Left ventricle myocardium inferior (tissue), 1 donor: Measurements from ENCODE around the gene CDC27. TPM values are rescaled to one million over a fixed set of nuclear protein-coding genes. Genes with fewer than 3 reads are reported as not detected.
A peak's percentile ranks its signal among the peaks of the same experiment; 100 is the strongest.
"Not testable (repeated sequence)": the region's sequence is repeated elsewhere in the genome, so short reads cannot be mapped to it uniquely, and the experiment has no call there.

Experiments
- DNase-seq: peaks from one replicate; pipeline ENCODE4 v3.0.0-alpha.2; 2020
- H3K27ac ChIP-seq: fragments of 200-600 bp; replicated peaks from 2 replicates; pipeline ENCODE4 v1.8.0; 2021
- H3K27me3 ChIP-seq: fragments of 200-600 bp; 2 replicates; pipeline ENCODE4 v1.8.0; 2021; ENCODE audit warnings: low read depth
- H3K36me3 ChIP-seq: fragments of 200-600 bp; 2 replicates; pipeline ENCODE4 v1.8.0; 2021
- H3K4me1 ChIP-seq: fragments of 200-600 bp; 2 replicates; pipeline ENCODE4 v1.8.0; 2021
- H3K4me3 ChIP-seq: fragments of 200-600 bp; 2 replicates; pipeline ENCODE4 v1.8.0; 2021; ENCODE audit warnings: mild to moderate bottlenecking, moderate library complexity
- H3K9me3 ChIP-seq: fragments of 200-600 bp; replicated peaks from 2 replicates; pipeline ENCODE4 v1.8.0; 2021
- CTCF ChIP-seq: fragments of 200-600 bp; IDR thresholded peaks from 2 replicates; pipeline ENCODE4 v1.8.0; 2021; ENCODE audit warnings: antibody characterized with exemption, mild to moderate bottlenecking, borderline replicate concordance
- intact Hi-C: fragments of 100-400 bp; cut with micrococcal nuclease; formaldehyde crosslinking; loops from one replicate; pipeline ENCODE4 v1.11.0; 2022
- total RNA-seq: library from RNA; stranded (reverse); fragmentation: NEBNext Ultra II Directional; extraction: Animal tissue kit (Norgen Biotek cat#: 25700); gene quantifications from one replicate; pipeline ENCODE4 v1.2.1, GENCODE V29; 2021
- donor health status: DM: no; HTN: yes; CAD: no; lungs with severe emphysema.

CDC27 gene
- total RNA-seq, 1 donor from 2014 or later, result 92.4 TPM

GRCh38 chr17:47145351-47145750, 43.7 kb downstream of the CDC27 start:
- Histone ChIP-seq H3K27ac (no peak overlapping the region), H3K27me3 (no peaks in the 10 kb centered on the region), H3K9me3 (no peaks in the 10 kb centered on the region), H3K4me3 (no peak overlapping the region), H3K36me3 (peaks cover 96% of the 10 kb centered on the region), H3K4me1 (no peaks in the 10 kb centered on the region)
- no peak for DNase-seq
- TF ChIP-seq CTCF, result no peak
- intact Hi-C loops, result no loop called here

DNA sequence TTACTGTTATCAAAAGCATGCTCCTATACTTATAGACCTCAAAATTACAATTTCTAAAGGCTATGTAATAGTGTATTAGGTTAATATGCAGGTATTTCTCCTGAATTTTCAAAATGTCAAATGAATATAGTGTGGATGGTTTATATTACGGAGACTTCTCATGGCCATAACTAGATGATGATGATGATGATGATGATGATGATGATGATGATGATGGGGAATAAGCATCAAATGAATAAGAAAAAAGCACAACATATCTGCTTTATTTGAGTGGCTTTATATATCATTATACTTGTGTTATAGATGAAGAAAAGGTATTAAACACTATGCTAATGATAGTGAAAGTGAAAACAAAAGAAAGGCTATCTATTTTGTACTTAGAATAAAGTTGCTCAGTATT, 53.9 kb downstream of the CDC27 start:
- Histone ChIP-seq H3K4me3 (no peak overlapping the region), H3K27me3 (no peaks in the 10 kb centered on the region), H3K36me3 (peaks cover 83% of the 10 kb centered on the region), H3K4me1 (no peaks in the 10 kb centered on the region), H3K9me3 (no peaks in the 10 kb centered on the region), H3K27ac (no peak overlapping the region)
- intact Hi-C loops, result no loop called here
- no peak for DNase-seq
- TF ChIP-seq CTCF, result no peak

- H3K27ac ChIP-seq, intact Hi-C loops, H3K4me3 ChIP-seq, H3K27me3 ChIP-seq, DNase-seq, H3K9me3 ChIP-seq, H3K4me1 ChIP-seq: not testable (repeated sequence)
- H3K36me3 ChIP-seq, result peaks cover 79% of the 10 kb centered on the region
Observed at GRCh38 chr17:47134354-47134753, 54.7 kb downstream of the CDC27 start.

GRCh38 chr17:47131761-47132160, 57.3 kb downstream of the CDC27 start:
- Histone ChIP-seq H3K27ac (no peak overlapping the region), H3K9me3 (no peaks in the 10 kb centered on the region), H3K4me1 (no peaks in the 10 kb centered on the region), H3K27me3 (no peaks in the 10 kb centered on the region), H3K4me3 (no peak overlapping the region), H3K36me3 (peaks cover 80% of the 10 kb centered on the region)
- no peak for DNase-seq
- TF ChIP-seq CTCF, result no peak
- intact Hi-C loops, result no loop called here

GRCh38 chr17:47126835-47127234, 62.3 kb downstream of the CDC27 start:
- DNase-seq, H3K4me3 ChIP-seq, H3K27ac ChIP-seq, H3K27me3 ChIP-seq, H3K9me3 ChIP-seq, H3K4me1 ChIP-seq, intact Hi-C loops: not testable (repeated sequence)
- H3K36me3 ChIP-seq, result peaks cover 91% of the 10 kb centered on the region

DNA sequence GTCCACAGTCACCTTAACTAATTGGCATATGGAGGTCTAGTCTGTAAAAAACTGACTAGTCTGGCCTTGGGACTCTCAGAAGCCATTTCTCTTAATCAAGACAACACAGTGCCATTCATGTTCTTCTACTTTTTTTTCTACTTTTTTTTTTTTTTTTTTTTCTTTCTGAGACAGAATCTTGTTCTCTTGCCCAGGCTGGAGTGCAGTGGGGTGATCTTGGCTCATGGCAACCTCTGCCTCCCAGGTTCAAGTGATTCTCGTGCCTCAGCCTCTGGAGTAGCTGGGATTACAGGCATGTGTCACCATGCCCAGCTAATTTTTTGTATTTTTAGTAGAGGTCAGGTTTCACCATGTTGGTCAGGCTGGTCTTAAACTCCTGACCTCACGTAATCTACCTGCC, 65.8 kb downstream of the CDC27 start:
- H3K4me3 ChIP-seq, H3K9me3 ChIP-seq, DNase-seq, H3K4me1 ChIP-seq, H3K27ac ChIP-seq, H3K27me3 ChIP-seq, intact Hi-C loops: not testable (repeated sequence)
- peaks cover 84% of the 10 kb centered on the region for H3K36me3 ChIP-seq

DNA sequence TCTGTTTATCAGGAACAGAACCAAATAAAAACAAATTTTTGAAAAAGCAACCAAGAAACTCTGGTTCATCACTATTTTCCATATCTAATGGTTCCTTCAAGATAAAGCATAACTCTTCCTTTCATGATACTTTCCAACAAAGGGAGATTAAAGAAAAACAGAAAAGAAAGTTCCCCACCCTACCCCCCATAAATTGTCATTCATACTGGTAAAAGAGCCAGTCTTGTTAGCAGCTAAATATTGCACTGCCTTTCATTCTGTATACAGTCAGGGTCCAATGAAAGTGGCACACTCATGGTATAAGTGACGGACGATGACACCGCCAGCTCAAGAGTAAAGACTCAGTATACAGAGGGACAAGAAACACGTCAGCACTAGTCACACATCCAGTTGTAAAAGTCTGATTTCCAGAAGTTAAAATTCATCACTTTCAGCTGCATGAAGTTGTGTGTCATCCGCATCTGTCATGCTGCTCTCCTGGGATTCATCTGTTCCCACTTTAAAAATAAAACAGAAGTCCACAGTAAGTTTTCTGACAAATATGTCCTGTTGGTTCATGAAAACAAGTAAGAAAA, 68.5 kb downstream of the CDC27 start:
- intact Hi-C loops, result no loop called here
- TF ChIP-seq CTCF, result no peak
- Histone ChIP-seq H3K36me3 (peaks cover 63% of the 10 kb centered on the region), H3K4me3 (no peak overlapping the region), H3K27ac (peak overlapping the region; percentile 5), H3K9me3 (no peaks in the 10 kb centered on the region), H3K27me3 (no peaks in the 10 kb centered on the region), H3K4me1 (no peaks in the 10 kb centered on the region)
- no peak for DNase-seq
